Cortex of kidney (tissue), 1 donor: Measurements from ENCODE around the gene CDK5RAP2.
"Not testable (repeated sequence)": the region's sequence is repeated elsewhere in the genome, so short reads cannot be mapped to it uniquely, and the experiment has no call there.

Experiments
- DNase-seq: peaks from one replicate; lab custom pipeline; 2025; lab: John Stamatoyannopoulos, UW

Gene CDK5RAP2

DNA sequence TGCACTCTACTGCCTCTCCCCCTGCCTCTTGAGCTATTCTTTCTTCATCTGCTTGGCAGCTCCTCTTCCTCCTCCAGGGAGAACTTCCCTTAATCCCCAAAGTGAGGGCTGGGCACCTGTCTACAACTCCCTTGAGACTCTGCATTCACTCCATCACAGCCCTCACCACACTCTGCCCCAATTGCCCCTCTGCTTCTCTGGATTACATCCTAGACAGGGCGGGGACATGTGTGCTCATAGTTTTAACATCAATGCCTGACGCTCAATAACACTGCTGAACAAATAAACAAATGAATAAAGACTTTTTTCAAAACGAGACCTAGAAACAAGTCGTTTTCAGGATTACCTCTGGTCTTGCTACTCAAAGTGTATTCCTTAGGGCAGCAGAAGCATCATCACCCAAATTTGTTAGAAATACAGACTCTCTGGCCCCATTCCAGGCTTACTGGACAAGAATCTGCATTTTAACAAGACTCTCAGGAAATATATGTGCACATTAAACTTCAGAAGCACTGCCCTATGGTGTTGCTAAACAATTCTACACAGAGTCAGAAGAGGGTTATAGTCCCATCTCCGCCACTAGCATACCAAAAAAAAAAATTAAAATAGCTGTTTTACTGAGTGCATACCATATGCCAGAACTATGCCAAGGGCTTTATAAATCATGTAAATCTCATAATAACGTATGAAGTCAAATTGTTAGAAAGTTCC lies 115.6 kb downstream of the CDK5RAP2 start:
- no peak for DNase-seq

GRCh38 chr9:120463765-120464164 lies 116.2 kb downstream of the CDK5RAP2 start:
- no peak for DNase-seq

DNA sequence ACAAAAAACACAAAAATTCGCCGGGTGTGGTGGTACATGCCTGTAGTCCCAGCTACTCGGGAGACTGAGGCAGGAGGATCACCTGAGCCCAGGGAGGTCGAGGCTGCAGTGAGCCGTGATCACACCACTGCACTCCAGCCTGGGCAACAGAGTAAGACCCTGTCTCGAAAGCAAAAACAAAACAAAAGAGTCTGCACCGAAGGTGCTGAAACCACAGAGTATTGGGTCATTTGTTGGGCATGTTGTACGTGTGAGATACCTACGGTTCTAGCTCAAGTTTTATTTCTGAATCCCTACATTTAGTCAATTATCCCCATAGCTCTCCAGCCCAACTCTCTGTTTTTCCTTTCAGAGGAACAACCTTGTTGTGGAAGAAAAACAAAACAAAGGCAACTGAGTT lies 118.3 kb downstream of the CDK5RAP2 start:
- not testable (repeated sequence) for DNase-seq

GRCh38 chr9:120456218-120456617 lies 123.7 kb downstream of the CDK5RAP2 start:
- DNase-seq = no peak

- DNase-seq = no peak
Observed at GRCh38 chr9:120454467-120454866, 125.5 kb downstream of the CDK5RAP2 start.

DNA sequence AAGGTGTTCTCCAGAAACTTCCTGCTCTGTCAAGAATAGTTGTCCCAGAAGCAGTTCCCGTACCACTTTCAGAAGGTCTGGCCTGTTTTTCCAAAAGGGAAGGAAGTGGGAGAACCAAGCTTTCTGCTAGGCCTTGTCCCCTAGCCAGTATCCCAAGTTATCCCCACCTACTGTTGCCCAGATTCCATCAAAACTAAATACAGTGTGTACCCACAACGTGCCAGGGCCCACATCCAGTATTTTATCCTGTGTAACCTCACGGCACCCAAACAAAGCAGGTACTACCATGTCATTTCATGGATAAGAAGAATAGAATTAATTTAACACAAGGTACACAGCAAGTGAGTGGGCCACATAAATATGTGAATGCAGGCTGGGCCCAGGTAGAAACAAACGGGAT lies 126.2 kb downstream of the CDK5RAP2 start:
- DNase-seq = no peak

DNA sequence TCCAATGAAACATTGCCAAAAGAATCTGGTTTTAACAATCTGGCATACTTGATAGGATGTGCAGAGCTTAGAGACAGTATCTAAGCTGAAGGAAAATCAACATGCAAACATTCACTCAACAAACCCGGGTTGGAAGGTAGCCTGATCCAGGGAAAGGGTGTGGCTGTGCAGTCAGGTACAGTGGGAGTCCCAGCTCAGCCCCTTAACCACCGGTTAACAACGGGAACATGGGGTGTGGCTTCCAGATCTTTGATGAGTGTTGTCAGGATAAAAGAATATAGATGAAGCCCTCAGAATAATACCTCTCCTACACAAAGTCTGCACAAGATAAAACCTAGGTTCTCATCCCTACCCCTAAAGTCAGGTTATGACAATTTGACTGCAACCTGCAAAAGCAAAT lies 127.3 kb downstream of the CDK5RAP2 start:
- DNase-seq = no peak

DNA sequence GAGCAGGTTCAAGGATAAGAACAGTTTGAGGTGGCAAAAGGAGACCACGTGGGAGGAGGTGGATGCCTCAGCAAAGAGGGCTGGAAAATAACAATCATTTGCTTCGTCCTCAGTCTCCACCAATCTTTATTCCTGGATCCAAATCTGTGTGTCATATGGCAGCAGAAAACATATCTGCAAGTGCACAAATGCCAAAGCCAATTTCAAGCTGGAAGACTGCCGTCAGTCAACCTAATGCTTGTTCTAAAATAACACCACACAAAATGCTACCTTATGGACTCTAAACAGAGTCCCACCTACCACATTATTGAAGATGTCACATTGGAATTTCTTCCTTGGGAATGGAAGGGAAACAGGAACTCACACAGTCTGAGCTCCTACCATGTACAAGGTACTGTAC lies 129.1 kb downstream of the CDK5RAP2 start:
- no peak for DNase-seq

GRCh38 chr9:120449566-120449965 lies 130.4 kb downstream of the CDK5RAP2 start:
- DNase-seq = no peak

DNA sequence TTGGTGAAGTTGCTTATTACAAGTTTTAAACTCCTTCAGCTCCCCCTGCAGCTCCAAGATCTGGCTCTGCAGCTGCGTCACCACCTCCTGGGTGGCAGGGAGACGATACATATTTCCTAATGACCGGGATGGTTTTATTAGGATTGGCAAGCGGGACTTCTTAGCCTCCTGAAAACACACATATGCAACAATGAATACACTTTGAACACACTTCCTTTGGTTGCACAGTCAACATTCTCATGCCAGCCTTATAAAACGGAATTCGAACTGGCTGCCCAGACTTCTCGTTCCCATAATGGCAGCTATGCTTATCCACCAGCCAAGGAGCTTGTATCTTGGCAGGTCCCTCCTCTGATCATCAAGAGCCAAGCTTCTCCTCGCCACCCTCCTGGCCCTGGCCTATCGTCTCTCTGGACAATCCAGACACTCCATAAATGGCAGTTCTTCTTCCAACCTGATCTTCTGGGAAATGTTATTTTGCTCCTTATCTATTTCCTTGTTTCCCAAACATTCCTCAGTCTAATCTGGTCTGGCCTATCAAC lies 131.9 kb downstream of the CDK5RAP2 start:
- DNase-seq = no peak

DNA sequence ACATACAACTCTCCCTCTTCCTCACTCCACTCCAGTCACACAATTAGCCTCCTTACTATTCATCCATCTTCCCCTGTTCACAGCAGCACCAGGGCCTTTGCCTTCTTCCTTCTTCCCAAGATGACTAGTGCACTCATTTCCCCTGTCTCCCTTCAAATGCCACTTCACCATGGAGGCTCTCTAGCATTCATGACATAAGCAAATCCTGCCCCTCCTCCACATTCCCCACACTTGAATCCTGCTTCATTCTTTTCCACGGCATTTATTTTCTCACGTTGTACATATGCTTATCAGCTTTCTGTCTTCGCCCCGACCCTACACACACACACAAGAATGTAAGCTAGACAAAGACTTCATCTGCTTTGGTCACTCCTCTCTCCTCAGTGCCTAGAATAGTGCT lies 133.3 kb downstream of the CDK5RAP2 start:
- DNase-seq = no peak

GRCh38 chr9:120443976-120444375 lies 136.0 kb downstream of the CDK5RAP2 start:
- no peak for DNase-seq

DNA sequence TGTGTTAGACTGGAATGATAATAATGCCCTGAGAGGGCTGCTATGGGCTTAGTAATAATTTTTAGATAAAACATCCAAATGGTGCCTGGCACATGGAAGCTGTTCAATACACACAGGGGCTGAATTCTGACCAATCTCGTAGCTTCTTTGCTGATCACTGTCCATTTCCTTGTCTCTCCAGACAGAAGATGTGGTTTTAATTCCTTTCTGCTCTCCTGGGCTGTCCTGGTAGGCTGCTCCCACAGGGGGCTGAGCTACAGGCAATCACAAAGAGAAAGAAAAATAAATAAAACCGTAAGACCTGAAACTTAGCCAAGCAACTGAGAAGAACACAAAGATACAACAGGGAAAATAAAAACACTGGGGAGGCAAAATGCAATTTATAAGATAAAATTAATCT lies 136.5 kb downstream of the CDK5RAP2 start:
- no peak for DNase-seq

DNA sequence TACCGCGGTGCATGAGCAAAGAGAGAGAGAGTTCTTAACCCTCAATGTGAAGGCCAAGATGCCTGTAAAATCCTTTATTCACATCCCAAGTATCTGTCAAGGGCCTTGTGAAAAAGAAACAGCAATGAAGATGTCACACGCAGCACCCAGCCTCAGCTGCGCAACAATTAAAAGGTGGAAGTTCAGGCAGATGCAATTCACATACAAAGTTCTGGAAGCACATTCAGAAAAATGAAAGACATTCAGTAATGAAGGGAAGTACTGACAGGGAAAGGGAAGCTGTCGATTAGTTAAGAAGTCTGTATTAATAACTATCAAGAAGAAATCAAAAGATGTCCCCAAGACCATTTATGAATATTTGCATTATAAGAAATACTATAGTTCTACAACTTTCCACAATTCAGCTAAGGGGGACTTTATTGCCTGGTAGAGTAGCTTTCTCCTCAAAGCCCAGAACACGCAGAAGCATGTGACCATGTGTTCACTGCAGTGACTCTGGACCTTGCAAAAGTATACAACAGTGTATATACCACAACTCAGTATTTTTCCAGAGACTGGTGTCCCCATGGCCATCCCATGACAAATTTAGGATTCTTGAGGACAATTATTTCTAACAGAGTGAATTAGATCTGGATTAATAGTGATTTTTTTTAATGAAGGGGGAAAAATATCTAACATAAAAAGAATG lies 137.5 kb downstream of the CDK5RAP2 start:
- no peak for DNase-seq

- DNase-seq = no peak
Observed at GRCh38 chr9:120441426-120442307, 138.3 kb downstream of the CDK5RAP2 start.

- DNase-seq = no peak
Observed at GRCh38 chr9:120440791-120441190, 139.2 kb downstream of the CDK5RAP2 start.

DNA sequence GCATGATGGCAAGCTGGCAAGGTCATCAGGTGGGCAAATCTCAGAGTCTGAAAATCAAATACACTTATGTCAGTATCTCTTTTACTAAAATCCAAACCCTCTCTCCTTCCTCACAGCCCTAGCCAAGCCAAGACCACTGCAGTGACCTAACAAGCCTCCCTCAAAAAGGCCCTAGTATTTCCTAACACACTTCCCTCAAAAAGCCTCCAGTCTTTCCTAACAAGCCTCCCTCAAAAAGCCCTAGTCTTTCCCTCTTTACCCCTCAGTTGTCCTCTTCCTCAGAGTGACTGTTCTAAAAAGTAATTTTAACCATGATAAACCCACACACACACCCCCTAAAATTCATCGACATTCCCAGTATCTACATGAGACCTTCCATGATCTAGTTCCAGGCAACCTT lies 140.0 kb downstream of the CDK5RAP2 start:
- no peak for DNase-seq

DNA sequence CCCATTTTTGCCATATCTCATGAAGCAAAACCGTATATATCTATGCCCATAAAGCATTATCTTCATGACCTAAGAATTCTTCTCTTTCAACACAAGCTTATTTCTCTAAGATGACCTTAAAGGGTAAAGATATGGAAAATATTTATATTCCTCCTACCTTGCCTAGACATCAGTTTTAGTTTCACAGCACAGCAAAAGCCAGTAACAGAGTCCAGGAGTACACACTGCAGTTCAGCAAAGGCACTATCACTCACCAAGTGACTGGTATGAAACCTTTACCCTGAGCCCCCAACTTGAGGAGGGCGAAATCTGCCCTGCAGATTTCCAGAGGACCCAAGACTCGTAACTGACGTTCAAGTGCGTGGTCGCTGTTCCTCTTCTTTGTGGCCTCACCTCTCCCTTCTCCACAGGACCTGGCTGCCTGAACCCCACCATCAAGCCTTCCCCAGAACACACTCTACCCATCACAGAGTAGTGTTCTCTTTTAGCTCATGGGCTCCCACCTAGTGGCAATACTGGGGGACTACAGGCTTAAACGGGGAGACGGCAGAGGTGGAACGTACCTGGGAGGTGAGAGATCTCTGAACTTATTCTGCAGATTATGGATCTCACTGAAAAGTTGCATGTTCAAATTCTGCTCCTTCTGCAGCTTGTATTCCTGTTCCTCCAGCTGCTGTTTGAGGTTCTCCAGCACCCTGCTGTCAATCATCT lies 141.0 kb downstream of the CDK5RAP2 start:
- DNase-seq = no peak

DNA sequence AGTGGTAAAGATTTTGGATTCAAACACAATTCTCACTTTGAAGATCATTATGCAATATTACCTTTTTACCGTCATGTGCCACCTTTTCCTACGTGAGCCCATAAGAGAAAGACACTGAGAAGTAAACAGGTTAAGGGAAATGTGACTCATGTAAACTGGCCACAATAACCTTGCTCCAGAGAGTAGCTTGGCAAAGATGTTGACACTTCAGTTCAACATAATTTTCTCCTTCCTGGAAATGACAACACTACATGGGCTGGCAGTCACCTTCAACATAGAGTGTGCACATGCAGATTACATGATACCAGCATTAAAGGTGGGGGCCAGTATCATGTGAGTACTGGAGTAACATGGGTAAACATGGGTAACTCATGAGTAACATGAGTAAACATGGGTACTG lies 141.9 kb downstream of the CDK5RAP2 start:
- no peak for DNase-seq

- DNase-seq = no peak
Observed at GRCh38 chr9:120436983-120437475, 142.9 kb downstream of the CDK5RAP2 start.

DNA sequence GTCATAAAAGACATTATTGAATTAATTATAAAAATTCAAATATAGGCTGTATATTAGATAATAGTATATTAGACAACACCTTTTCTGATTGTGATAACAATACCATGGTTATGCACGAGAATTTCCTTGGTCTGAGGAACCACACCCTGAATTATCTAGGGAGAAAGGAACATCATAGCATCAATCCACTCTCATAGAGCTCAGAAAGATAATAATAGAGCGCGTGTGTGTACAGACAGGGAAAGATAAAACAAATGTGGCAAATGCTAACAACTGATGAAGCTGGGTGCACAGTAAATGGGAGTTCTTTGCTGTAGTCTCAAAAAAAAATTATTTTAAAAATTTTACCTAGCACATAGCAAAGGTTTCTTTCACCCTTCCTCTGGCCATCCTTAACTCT lies 143.5 kb downstream of the CDK5RAP2 start:
- DNase-seq = no peak

- DNase-seq = no peak
Observed at GRCh38 chr9:120435091-120435490, 144.9 kb downstream of the CDK5RAP2 start.
